BE2C (cell line): ENCODE results near the gene TAF8.
A peak's percentile ranks its signal among the peaks of the same experiment; 100 is the strongest.

Experiments used
- DNase-seq: peaks from one replicate; pipeline ENCODE4 v3.0.0-alpha.2; 2020
- H3K27me3 ChIP-seq: fragments of 250-450 bp; sonication (Bioruptor Pico); 2 replicates; pipeline ENCODE4 v1.5.1; 2020; ENCODE audit warnings: mild to moderate bottlenecking
- H3K36me3 ChIP-seq: fragments of 250-450 bp; sonication (Bioruptor Pico); 2 replicates; pipeline ENCODE4 v1.5.1; 2020; ENCODE audit warnings: mild to moderate bottlenecking
- H3K4me1 ChIP-seq: fragments of 250-450 bp; sonication (Bioruptor Pico); 2 replicates; pipeline ENCODE4 v1.5.1; 2020
- H3K4me3 ChIP-seq: 2 replicates; pipeline ENCODE4 v1.5.1; 2011; ENCODE audit warnings: low read depth, low read length
- H3K9me3 ChIP-seq: fragments of 250-450 bp; sonication (Bioruptor Pico); 2 replicates; pipeline ENCODE4 v1.5.1; 2020
- TF ChIP-seq, protein P1 (sequence below): IDR thresholded peaks from 2 replicates; pipeline ENCODE4 v1.5.1; 2012; ENCODE audit warnings: mild to moderate bottlenecking, low read depth, low read length

Gene TAF8

DNA sequence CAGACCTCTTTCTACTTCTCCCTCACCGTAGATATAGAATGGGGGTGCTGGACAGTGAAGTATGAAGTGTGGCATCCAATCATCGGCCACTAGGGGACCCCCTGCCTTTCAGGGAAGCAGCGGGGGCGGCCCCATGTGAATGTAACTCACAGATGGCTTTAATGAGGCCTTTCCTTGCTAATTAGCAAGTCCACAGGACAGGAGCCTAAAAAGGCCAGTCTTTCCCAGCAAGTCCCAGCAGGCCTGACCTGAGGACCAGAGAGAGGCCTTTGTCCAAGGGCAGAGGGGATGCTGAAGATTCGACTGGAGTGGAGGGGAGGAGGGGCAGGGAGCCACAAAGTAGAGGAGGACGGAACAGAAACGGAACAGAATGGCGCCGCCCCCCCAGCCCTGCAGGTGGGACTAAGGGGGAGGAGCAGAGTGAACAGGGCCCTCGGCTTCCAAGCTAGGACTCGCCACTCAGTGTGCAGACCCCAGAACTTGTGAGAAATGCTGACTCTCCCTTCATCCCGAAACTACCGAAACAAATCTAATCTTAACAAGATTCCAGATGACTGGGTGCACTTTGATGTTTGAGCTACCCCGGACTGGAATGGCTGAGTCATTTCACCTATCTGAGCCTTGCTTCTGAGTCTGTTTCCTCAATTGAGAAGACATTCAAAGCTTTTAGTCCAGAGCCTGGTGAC is 86.3 kb downstream of the TAF8 start:
- H3K27me3 ChIP-seq = no peaks in the 10 kb centered on the region
- DNase-seq = peak; percentile 73
- peaks cover 49% of the 10 kb centered on the region for H3K4me1 ChIP-seq
- peak overlapping the region; percentile 21 for H3K4me3 ChIP-seq
- no peaks in the 10 kb centered on the region for H3K36me3 ChIP-seq
- no peaks in the 10 kb centered on the region for H3K9me3 ChIP-seq
- TF ChIP-seq, protein P1, sequence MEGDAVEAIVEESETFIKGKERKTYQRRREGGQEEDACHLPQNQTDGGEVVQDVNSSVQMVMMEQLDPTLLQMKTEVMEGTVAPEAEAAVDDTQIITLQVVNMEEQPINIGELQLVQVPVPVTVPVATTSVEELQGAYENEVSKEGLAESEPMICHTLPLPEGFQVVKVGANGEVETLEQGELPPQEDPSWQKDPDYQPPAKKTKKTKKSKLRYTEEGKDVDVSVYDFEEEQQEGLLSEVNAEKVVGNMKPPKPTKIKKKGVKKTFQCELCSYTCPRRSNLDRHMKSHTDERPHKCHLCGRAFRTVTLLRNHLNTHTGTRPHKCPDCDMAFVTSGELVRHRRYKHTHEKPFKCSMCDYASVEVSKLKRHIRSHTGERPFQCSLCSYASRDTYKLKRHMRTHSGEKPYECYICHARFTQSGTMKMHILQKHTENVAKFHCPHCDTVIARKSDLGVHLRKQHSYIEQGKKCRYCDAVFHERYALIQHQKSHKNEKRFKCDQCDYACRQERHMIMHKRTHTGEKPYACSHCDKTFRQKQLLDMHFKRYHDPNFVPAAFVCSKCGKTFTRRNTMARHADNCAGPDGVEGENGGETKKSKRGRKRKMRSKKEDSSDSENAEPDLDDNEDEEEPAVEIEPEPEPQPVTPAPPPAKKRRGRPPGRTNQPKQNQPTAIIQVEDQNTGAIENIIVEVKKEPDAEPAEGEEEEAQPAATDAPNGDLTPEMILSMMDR = peak; percentile 67
